ENCODE results near the gene FOXN3. TPM values are rescaled to one million over a fixed set of nuclear protein-coding genes. Genes with fewer than 3 reads are reported as not detected.

Gene FOXN3
- total RNA-seq, 1 experiment from 2014 or later, result 125 TPM

- H2BK120ac ChIP-seq (ENCODE audit: low read depth, low read length, poor library complexity, severe bottlenecking), result no peak overlapping the region
- no peak overlapping the region for H3K56ac ChIP-seq (ENCODE audit: insufficient read length, low read depth, low read length)
- DNase-seq, result no peak
- Mint-ChIP-seq H3K4me1 (peaks cover 58 to 60% of the 10 kb centered on the region in 2 experiments), H3K27ac (peak overlapping the region; percentile 25 to 96 (median 37); a peak in 5 of 7 replicates), H3K36me3 (ENCODE audit: insufficient read depth in 1 of 3, low read depth in 3 of 3) (peaks cover 3 to 8% (median 5%) of the 10 kb centered on the region in 3 experiments; a peak in 4 of 7 replicates), H3K4me3 (no peak overlapping the region), H3K9me3 (no peaks in the 10 kb centered on the region; a peak in 2 of 5 replicates), H3K27me3 (ENCODE audit: low read depth) (no peaks in the 10 kb centered on the region; the same call in 1 of the 2 replicates)
- H3K9me3 ChIP-seq (ENCODE audit: control insufficient read depth, low read depth, low read length), result no peaks in the 10 kb centered on the region
- H2AK5ac ChIP-seq (ENCODE audit: insufficient read length, low read length), result no peak overlapping the region
- no peak overlapping the region for H2BK12ac ChIP-seq (ENCODE audit: insufficient read length, low read depth, low read length)
- no peak overlapping the region for H3K4ac ChIP-seq (ENCODE audit: low read depth, low read length)
- H2AFZ ChIP-seq (ENCODE audit: low read length), result no peak overlapping the region
- H3K27me3 ChIP-seq (ENCODE audit: insufficient read depth, low read length), result no peaks in the 10 kb centered on the region
- H3K4me1 ChIP-seq (ENCODE audit: insufficient read depth, low read length), result peaks cover 8% of the 10 kb centered on the region
- no CpG with 5 or more reads among the region's 2 CpGs for WGBS (ENCODE audit: extremely low coverage, insufficient read length, low lambda C conversion rate)
- no peaks in the 10 kb centered on the region for H4K20me1 ChIP-seq (ENCODE audit: control insufficient read depth, insufficient read depth, insufficient read length)
- no peak overlapping the region for H3K18ac ChIP-seq (ENCODE audit: insufficient read length, low read depth, low read length)
- no peak overlapping the region for H3T11ph ChIP-seq (ENCODE audit: low read length)
- no peak overlapping the region for H4K8ac ChIP-seq (replicated peaks; ENCODE audit: insufficient read length, low read depth, low read length)
- H4K91ac ChIP-seq (ENCODE audit: insufficient read length, low read depth, low read length), result no peak overlapping the region
- H4K5ac ChIP-seq (ENCODE audit: insufficient read length, low read depth, low read length), result no peak overlapping the region
- no peak overlapping the region for H3K14ac ChIP-seq (ENCODE audit: insufficient read depth, low read length)
- no peak overlapping the region for H3K4me2 ChIP-seq (ENCODE audit: insufficient read depth, insufficient read length, low read length)
- H3K27ac ChIP-seq (ENCODE audit: insufficient read length, low read depth, low read length), result no peak overlapping the region
- H3K9ac ChIP-seq (ENCODE audit: extremely low read depth, insufficient read length, low read length), result no peak overlapping the region
- no peak for TF ChIP-seq CTCF (conservative IDR thresholded peaks at IDR 0.05)
- H3K23ac ChIP-seq (ENCODE audit: insufficient read length, low read depth, low read length), result no peak overlapping the region
- H2BK20ac ChIP-seq (ENCODE audit: low read depth, low read length, poor library complexity, severe bottlenecking), result no peak overlapping the region
- no peaks in the 10 kb centered on the region for H3K23me2 ChIP-seq (ENCODE audit: insufficient read length, low read depth, low read length, poor library complexity, severe bottlenecking)
- H2BK5ac ChIP-seq (ENCODE audit: insufficient read length, low read length), result no peak overlapping the region
- no peak overlapping the region for H2BK15ac ChIP-seq (ENCODE audit: low read depth, low read length)
- H3K79me1 ChIP-seq (ENCODE audit: insufficient read depth, low read depth, low read length, poor library complexity, severe bottlenecking), result peaks cover 2% of the 10 kb centered on the region
- H3K79me2 ChIP-seq (ENCODE audit: insufficient read depth, low read length), result peaks cover 4% of the 10 kb centered on the region; the same call in 1 of the 2 replicates
Observed at GRCh38 chr14:89428173-89428523, 11.1 kb upstream of the FOXN3 start.
